Spleen (tissue), 7 donors: ENCODE data around the gene TJP3.

ENCODE experiments used
- POLR2A ChIP-seq, 3 donors: fragments of 450-650 bp; IDR thresholded peaks; one replicate each; pipeline ENCODE4 v1.5.1; 2017; ENCODE audit warnings: antibody characterized with exemption in 3 of 3, mild to moderate bottlenecking in 1 of 3
- POLR2AphosphoS5 ChIP-seq, 3 donors: sonication (generic); formaldehyde crosslinking; IDR thresholded peaks; one replicate each; pipeline ENCODE4 v1.5.1; 2017; ENCODE audit warnings: antibody characterized with exemption in 3 of 3
- TF ChIP-seq, protein P1 (sequence below), 11 experiments: fragments of 200-600 bp in 7 of 11; fragments of 450-650 bp in 4 of 11; sonication (generic) in 4 of 11; IDR thresholded peaks in 8 of 11; conservative IDR thresholded peaks in 3 of 11; 1 replicate in 7 of 11; 2 replicates in 4 of 11; pipeline versions ENCODE4 v1.4.0 to v1.8.0; 2016 to 2021; ENCODE audit warnings: antibody characterized with exemption in 11 of 11, inconsistent platforms in 4 of 11, mild to moderate bottlenecking in 1 of 11
- donor health status: DM: no; HTN: no; CAD: no; lungs with moderate emphysema.
- donor health status: DM: no; HTN: no; CAD: no.
- donor health status: DM: no; HTN: no; CAD: no.

DNA sequence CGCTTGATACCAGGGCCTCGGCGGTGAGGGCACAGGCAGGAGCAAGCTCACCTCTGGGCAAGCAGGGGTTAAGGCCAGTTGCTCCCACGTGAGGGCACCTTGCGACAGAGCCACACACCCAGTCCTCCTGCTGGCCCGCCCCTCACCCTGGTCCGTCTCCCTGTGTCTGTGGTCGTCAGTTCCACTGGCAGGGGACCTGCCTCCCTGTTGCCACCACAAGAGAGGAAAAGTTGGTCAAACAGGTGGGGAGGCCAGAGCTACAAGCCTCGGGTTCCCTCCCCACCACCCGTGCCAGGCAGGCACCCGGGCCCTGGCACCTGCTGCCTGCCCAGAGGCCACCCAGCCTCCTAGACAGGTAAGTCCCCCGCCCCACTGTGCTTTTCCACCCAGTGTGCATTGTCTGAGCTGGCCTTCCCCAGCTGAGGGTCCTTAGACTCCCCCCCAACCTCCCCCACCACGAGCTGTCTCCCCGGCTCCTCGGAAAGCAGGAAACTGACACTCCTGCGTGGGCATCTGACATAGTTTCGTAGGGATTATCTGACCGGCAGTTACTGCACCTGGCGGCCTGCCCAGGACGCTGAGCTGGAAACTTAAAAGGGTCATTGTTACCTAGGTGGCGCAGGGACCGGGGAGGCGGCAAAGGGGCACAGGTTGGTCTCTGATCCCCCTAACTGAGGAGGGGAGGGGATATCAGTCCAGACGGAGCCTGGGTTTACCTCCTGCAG is at the start of gene TJP3:
- TF ChIP-seq, protein P1, sequence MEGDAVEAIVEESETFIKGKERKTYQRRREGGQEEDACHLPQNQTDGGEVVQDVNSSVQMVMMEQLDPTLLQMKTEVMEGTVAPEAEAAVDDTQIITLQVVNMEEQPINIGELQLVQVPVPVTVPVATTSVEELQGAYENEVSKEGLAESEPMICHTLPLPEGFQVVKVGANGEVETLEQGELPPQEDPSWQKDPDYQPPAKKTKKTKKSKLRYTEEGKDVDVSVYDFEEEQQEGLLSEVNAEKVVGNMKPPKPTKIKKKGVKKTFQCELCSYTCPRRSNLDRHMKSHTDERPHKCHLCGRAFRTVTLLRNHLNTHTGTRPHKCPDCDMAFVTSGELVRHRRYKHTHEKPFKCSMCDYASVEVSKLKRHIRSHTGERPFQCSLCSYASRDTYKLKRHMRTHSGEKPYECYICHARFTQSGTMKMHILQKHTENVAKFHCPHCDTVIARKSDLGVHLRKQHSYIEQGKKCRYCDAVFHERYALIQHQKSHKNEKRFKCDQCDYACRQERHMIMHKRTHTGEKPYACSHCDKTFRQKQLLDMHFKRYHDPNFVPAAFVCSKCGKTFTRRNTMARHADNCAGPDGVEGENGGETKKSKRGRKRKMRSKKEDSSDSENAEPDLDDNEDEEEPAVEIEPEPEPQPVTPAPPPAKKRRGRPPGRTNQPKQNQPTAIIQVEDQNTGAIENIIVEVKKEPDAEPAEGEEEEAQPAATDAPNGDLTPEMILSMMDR (IDR thresholded peaks at IDR 0.05 in 8 of 11, conservative IDR thresholded peaks at IDR 0.05 in 3 of 11) = no peak
- TF ChIP-seq POLR2A (IDR thresholded peaks at IDR 0.05) = no peak
- no peak for TF ChIP-seq POLR2AphosphoS5 (IDR thresholded peaks at IDR 0.05)
